Measurements from ENCODE around the gene PCDH9. TPM values are rescaled to one million over a fixed set of nuclear protein-coding genes. Genes with fewer than 3 reads are reported as not detected.

Gene PCDH9
- total RNA-seq, 1 donor from 2014 or later: 0.75 TPM

DNA sequence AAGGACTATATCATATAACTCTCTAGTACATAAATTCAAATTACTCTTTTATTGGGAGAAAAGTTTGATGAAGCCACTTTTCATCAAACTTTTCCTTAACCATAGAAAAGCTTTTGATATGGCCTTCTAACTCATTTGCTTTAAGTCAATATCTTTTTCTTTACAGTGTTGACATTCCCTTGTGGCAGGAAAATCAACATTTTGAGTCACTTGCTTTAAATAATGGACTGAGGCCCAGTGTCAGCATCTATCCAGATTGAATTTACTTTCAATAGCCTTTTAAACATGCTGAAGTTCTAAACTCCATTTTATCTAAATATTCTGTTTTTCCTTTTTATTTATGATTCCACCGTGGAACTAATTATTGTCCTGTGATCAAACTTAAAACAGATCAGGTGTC lies 62.7 kb downstream of the PCDH9 start:
- Histone ChIP-seq H3K27me3 (ENCODE audit: control insufficient read depth, insufficient read depth, low read length) (no peaks in the 10 kb centered on the region), H3K4me3 (ENCODE audit: low read depth, low read length) (no peak overlapping the region), H3K36me3 (ENCODE audit: control insufficient read depth, insufficient read depth, low read length) (no peaks in the 10 kb centered on the region)
- TF ChIP-seq, protein P1, sequence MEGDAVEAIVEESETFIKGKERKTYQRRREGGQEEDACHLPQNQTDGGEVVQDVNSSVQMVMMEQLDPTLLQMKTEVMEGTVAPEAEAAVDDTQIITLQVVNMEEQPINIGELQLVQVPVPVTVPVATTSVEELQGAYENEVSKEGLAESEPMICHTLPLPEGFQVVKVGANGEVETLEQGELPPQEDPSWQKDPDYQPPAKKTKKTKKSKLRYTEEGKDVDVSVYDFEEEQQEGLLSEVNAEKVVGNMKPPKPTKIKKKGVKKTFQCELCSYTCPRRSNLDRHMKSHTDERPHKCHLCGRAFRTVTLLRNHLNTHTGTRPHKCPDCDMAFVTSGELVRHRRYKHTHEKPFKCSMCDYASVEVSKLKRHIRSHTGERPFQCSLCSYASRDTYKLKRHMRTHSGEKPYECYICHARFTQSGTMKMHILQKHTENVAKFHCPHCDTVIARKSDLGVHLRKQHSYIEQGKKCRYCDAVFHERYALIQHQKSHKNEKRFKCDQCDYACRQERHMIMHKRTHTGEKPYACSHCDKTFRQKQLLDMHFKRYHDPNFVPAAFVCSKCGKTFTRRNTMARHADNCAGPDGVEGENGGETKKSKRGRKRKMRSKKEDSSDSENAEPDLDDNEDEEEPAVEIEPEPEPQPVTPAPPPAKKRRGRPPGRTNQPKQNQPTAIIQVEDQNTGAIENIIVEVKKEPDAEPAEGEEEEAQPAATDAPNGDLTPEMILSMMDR (IDR thresholded peaks at IDR 0.05; ENCODE audit: insufficient read depth, low read length, poor library complexity, severe bottlenecking): no peak
- no peak for DNase-seq (ENCODE audit: low read depth)

DNA sequence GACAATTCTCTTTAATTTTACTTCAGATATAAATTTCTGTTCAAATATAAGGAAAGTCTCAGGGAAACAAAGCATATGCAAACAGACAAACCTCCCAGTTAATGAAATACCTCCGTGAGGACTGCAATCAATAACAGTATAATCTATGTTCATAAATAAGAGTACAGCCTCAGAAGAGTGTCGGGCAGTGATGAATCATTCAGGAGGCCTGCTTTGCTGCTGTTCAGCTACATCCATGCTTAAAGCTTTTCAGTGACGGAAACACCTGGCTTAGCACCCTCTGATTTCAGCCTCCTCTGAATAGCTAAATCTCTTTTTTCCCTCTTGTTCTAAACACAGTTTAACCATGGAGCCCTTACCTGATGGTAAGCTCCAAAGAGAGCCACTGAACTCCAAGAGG lies 69.0 kb downstream of the PCDH9 start:
- TF ChIP-seq, protein P1 (IDR thresholded peaks at IDR 0.05; ENCODE audit: insufficient read depth, low read length, poor library complexity, severe bottlenecking): no peak
- Histone ChIP-seq H3K27me3 (ENCODE audit: control insufficient read depth, insufficient read depth, low read length) (no peaks in the 10 kb centered on the region), H3K4me3 (ENCODE audit: low read depth, low read length) (no peak overlapping the region), H3K36me3 (ENCODE audit: control insufficient read depth, insufficient read depth, low read length) (no peaks in the 10 kb centered on the region)
- no peak for DNase-seq (ENCODE audit: low read depth)

DNA sequence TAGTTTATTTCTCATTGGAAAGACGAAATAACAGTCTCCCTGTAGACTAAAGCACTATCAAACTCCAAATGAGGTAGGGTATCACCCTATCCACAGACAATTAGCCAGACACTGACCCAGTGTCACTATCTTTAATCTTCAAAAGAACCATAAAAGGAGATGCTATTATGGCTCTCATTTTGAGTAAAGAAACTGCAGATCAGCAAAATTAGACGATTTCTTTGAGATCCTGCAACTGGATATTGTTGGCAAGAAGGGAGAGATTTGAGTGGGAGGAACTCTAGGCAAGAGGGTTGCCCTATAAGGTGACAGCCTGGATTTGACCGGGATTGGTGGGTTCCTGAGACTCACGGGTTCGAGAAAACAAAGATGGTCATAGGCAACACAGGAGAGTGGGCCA lies 71.2 kb downstream of the PCDH9 start:
- no peak for DNase-seq (ENCODE audit: low read depth)

DNA sequence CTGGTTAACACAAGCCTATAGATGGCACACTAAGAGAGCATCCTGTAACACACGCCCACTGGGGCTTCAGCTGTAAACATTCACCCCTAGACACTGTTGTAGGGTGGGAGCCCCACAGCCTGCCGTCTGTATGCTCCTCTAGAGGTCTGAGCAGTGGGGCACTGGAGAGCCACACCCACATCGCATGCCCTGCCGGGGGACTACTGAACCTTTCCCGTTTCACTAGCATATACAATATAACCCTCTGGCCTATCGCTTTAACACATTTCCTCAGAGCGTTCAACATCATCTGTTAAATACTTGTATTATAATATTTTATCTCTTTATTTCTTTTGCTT lies 73.4 kb downstream of the PCDH9 start:
- Histone ChIP-seq H3K36me3 (ENCODE audit: control insufficient read depth, insufficient read depth, low read length) (no peaks in the 10 kb centered on the region), H3K4me3 (ENCODE audit: low read depth, low read length) (no peak overlapping the region), H3K27me3 (ENCODE audit: control insufficient read depth, insufficient read depth, low read length) (no peaks in the 10 kb centered on the region)
- no peak for DNase-seq (ENCODE audit: low read depth)
- TF ChIP-seq, protein P1 (IDR thresholded peaks at IDR 0.05; ENCODE audit: insufficient read depth, low read length, poor library complexity, severe bottlenecking): no peak

More for the DNA sequence above, 71.2 kb downstream of the PCDH9 start:
- Histone ChIP-seq H3K27me3 (ENCODE audit: control insufficient read depth, insufficient read depth, low read length) (no peaks in the 10 kb centered on the region), H3K4me3 (ENCODE audit: low read depth, low read length) (no peak overlapping the region), H3K36me3 (ENCODE audit: control insufficient read depth, insufficient read depth, low read length) (no peaks in the 10 kb centered on the region)
- TF ChIP-seq, protein P1 (IDR thresholded peaks at IDR 0.05; ENCODE audit: insufficient read depth, low read length, poor library complexity, severe bottlenecking): no peak

DNA sequence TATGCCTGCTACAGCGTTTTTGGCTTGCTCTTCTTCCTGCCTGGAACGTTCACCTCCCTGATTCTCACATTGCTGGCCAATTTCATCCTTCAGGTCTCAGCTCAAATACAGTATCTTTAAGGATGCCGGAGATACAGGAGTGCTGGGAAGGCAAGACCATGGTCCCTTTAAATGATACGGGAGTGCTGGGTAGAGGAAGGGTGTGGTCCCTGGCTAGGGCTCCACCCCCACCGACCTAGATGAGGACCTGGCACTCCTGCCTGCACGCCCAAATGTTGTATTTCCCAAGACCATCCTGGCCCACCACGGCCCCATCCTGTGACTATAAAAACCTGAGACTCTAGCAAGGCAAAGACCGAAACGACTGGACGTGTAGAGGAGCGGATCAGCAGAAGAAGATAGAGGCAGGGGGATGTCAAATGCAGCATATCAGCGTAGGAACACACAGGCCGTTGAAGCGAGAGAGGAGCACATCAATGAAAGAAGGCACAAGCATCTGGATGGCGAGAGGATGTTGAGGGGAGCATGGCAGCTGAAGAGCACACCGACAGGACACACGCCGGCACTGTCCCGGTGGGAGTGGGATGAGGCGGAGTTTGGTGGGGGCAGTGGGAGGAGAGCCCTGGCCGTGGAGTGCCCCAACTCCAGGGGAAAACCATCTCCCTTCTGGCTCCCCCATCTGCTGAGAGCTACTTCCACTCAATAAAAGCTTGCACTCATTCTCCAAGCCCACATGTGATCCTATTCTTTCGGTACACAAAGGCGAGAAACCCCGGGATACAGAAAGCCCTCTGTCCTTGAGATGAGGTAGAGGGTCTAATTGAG lies 74.0 kb downstream of the PCDH9 start:
- Histone ChIP-seq H3K4me3 (ENCODE audit: low read depth, low read length) (no peak overlapping the region), H3K27me3 (ENCODE audit: control insufficient read depth, insufficient read depth, low read length) (no peaks in the 10 kb centered on the region), H3K36me3 (ENCODE audit: control insufficient read depth, insufficient read depth, low read length) (no peaks in the 10 kb centered on the region)
- no peak for DNase-seq (ENCODE audit: low read depth)
- TF ChIP-seq, protein P1 (IDR thresholded peaks at IDR 0.05; ENCODE audit: insufficient read depth, low read length, poor library complexity, severe bottlenecking): no peak

DNA sequence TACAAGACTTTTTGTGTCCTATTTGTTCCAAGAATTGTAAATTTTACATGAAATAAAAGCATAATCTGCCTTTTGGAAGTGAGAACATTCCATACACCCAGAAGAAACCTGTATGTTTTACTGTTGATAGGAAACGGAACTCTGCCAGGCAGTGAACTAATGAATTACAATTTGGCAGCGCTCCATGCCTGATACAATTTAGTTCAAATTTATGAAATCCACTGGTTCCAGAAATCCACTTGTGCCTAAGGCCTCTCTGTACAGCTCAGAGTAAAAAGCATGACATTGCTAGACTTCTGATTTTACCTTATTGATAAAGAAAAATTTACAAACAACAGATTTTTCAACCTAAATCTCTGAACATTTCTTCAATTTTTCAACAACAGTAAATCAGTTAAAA lies 78.1 kb downstream of the PCDH9 start:
- no peak overlapping the region for H3K4me3 ChIP-seq (ENCODE audit: low read depth, low read length)
- TF ChIP-seq, protein P1 (IDR thresholded peaks at IDR 0.05; ENCODE audit: insufficient read depth, low read length, poor library complexity, severe bottlenecking): no peak
- no peaks in the 10 kb centered on the region for H3K27me3 ChIP-seq (ENCODE audit: control insufficient read depth, insufficient read depth, low read length)
- no peak for DNase-seq (ENCODE audit: low read depth)
- H3K36me3 ChIP-seq (ENCODE audit: control insufficient read depth, insufficient read depth, low read length): no peaks in the 10 kb centered on the region

Measured in kidney epithelial cell (primary cell).